GM13976 (cell line): ENCODE results near the gene FBN1.

ENCODE experiments used
- DNase-seq: peaks from one replicate; pipeline ENCODE4 v3.0.0; 2012; ENCODE audit warnings: low spot score
- in situ Hi-C: fragments of 300-500 bp; cut with MboI; formaldehyde crosslinking; loops from one replicate; pipeline ENCODE4 v1.12.0; 2022; ENCODE audit warnings: low sequenced_read_pairs, mixed read lengths, inconsistent platforms; ENCODE audit not compliant: unreplicated experiment
- TF ChIP-seq, protein P1 (sequence below): IDR thresholded peaks from 2 replicates; pipeline ENCODE4 v1.5.1; 2012; ENCODE audit warnings: borderline replicate concordance, mild to moderate bottlenecking; ENCODE audit not compliant: insufficient read depth; ENCODE audit errors: extremely low read depth, missing control alignments, control extremely low read depth

FBN1 gene

DNA sequence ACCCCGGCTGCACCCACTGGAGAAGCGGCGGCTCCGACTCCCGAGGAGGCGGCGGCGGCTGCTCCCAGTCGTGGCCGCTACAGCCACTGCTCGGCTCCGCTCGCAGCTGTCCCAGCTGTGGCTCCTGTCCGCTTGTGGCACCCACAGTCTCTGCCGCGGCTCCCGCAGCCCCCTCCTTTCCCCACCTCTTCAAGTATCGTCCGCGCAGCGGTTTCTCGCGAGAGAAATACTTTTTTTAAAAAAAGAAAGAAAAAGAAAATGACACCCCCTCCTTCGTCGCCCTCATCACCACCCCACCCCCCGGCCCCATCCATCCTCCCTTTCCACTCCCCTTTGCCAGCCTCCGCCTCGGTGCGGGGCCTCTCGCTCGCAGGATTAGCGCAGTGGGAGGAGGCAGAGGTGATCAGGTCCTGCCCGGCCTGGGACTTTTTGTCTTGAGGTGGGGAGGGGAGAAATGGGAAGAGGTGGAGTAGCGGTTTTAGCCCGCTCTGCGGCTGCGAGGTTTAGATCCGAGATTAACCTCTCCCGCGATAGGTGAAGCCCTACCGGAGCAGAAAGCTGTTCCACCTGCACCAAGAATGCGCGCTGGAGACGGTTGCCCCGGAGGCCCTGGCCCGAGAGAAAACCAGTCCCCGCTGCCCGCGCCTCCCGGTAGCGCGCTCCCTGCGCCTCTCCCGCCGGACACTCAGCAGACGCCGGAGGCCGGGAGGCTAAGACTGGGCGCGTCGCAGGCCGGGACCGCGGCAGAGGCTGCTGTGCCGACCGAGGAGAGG lies at the start of gene FBN1:
FBN1 (minus strand) TSS at position 152 of the 773 bp plus-strand sequence. CDS start 940 bp downstream, outside the sequence.
- in situ Hi-C loops = loop anchor here (25.0 kb wide), 1 partner anchor 283 kb away; no protein-coding TSS in a partner anchor
- peak; percentile 83 for DNase-seq
- TF ChIP-seq, protein P1, sequence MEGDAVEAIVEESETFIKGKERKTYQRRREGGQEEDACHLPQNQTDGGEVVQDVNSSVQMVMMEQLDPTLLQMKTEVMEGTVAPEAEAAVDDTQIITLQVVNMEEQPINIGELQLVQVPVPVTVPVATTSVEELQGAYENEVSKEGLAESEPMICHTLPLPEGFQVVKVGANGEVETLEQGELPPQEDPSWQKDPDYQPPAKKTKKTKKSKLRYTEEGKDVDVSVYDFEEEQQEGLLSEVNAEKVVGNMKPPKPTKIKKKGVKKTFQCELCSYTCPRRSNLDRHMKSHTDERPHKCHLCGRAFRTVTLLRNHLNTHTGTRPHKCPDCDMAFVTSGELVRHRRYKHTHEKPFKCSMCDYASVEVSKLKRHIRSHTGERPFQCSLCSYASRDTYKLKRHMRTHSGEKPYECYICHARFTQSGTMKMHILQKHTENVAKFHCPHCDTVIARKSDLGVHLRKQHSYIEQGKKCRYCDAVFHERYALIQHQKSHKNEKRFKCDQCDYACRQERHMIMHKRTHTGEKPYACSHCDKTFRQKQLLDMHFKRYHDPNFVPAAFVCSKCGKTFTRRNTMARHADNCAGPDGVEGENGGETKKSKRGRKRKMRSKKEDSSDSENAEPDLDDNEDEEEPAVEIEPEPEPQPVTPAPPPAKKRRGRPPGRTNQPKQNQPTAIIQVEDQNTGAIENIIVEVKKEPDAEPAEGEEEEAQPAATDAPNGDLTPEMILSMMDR = no peak

DNA sequence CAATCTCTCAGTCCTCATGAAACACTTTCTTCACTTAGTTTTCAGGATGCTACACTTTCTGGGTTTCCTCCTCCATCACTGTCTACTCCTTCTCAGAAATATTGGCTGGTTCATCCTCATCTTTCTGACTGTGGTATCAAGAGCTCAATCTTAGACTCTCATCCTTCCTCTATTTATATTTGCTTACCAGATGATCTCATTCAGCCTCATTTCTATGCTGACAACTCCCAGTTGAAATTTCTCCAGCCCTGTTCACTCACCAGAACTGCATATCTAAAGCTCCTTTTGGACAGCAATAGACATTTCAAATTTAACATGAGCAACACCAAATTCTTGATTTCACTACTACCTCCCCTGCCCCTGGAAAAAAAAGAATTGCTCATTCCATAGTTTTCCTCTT lies 48.0 kb upstream of the FBN1 start:
- DNase-seq = no peak
- in situ Hi-C loops = no loop called here
- TF ChIP-seq, protein P1 = no peak

DNA sequence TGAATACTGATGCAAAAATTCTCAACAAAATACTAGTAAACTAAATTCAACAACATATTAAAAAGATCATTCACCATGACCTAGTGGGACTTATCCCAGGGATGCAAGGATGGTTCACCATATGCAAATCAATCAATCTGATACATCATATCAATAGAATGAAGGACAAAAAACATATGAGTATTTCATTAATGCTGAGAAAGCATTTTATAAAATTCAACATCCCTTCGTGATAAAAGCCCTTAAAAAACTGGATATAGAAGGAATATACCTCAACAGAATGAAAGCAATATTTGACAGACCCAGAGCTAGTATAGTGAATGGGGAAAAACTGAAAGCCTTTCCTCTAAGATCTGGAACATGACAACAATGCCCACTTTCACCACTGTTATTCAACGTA lies 43.0 kb upstream of the FBN1 start:
- TF ChIP-seq, protein P1 = no peak
- in situ Hi-C loops = no loop called here
- DNase-seq = no peak

DNA sequence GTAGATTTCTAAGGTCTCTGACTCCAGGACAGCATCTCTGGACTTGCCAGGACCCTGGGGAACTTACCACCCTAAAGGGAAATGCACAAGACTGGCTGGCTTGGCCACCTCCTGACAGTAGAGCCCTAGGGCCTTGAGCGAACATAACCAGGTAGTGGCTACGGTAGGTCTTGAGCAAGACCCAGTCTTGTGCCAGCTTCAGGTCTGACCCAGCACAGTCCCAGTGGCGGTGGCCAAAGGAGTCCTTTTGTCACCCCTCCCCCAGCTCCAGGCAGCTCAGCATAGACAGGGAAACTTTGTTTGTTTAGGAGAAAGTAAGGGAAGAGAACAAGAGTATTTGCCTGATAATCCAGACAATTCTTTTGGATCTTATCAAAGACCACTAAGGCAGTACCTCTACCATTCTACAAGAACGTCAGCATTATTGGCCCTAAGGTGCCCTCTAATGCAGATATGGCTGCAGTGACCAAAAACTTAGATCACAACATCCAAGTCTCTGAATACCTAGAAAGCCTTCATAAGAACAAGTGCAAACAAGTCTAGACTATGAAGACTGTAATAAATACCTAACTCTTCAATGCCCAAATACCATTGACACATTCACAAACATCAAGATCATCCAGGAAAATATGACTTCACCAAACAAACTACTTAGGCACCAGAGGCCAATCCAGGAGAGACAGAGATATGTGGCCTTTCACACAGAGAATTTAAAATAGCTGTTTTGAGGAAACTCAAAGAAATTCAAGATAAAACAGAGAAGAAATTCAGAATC lies 38.7 kb upstream of the FBN1 start:
- in situ Hi-C loops = no loop called here
- TF ChIP-seq, protein P1 = no peak
- no peak for DNase-seq

DNA sequence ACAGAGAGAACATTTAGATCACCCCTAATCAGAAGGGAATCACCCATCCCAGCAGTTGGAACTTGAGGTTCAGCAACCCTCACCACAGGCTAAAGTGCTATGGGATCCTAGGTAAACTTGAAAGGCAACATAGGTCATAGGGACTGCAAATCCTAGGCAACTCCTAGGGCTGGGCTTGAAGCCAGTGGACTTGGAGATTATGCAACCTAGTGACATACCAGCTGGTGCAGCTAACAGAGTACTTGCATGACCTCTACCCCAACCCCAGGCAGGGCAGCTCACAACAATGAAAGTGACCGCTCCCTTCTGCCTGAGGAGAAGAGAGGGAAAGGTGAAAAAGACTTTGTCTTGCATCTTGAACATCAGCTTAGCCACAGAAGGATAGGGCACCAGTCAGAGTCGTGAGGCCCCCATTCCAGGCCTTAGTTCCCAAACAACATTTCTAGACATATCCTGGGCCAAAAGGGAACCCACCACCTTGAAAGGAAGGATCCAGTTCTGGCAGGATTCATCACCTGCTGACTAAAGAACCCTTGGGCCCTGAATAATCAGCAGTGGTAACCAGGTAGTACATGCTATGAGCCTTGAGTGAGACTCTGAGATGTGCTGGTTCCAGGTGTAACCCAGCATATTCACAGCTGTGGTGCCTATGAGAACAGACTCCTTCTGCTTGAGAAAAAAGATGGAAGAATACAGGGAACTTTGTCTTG lies 37.6 kb upstream of the FBN1 start:
- in situ Hi-C loops = no loop called here
- TF ChIP-seq, protein P1 = no peak
- no peak for DNase-seq

DNA sequence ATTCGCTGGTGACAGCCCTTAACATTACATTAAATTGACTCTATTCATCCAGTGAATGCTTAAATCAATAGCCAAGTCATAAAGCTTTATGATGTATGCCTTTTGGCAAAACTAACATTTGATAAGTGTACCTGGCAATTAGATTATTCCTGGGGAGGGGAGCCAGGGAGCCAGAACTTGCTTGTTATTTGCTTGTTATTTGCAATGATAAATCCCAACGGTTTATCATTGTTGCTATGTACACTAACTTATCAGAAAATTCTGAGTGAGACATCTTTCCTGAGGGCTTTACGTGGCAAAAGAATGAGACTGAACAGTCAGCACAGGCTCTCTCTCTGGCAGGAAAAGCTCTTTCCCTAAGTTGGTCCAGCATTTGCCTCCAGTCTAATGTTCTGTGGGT lies 35.8 kb upstream of the FBN1 start:
- no peak for DNase-seq
- in situ Hi-C loops = no loop called here
- TF ChIP-seq, protein P1 = no peak
